NCI-H128 (cell line): Measurements from ENCODE around the gene DEFB110.

ENCODE experiments used
- DNase-seq: peaks from one replicate; lab custom pipeline; 2025; ENCODE audit not compliant: unreplicated experiment; lab: John Stamatoyannopoulos, UW

The DEFB110 gene

GRCh38 chr6:50021894-50022293 is at the start of gene DEFB110:
Gene DEFB110 (minus strand): TSS chr6:50021994. CDS start chr6:50021935, 59 bp downstream.
- no peak for DNase-seq

DNA sequence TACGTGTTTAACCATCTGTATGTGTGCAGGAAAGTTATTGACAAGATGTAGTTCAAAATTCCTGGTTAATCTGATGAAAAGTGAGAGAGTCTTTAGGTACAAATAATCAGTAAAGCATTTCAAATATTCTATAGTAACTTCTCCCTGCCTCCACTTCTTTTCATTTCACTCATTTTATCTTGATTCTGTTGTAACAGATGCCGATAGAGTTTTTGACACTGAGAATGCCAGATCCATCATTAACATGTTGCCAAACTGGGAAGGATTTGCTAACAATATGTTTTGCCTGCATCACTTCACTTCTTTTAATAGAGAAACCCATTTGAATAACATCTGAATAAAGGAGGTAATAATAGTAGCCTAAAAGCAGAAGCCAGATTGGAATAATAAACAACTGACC is 48.3 kb upstream of the DEFB110 start:
- DNase-seq = no peak

DNA sequence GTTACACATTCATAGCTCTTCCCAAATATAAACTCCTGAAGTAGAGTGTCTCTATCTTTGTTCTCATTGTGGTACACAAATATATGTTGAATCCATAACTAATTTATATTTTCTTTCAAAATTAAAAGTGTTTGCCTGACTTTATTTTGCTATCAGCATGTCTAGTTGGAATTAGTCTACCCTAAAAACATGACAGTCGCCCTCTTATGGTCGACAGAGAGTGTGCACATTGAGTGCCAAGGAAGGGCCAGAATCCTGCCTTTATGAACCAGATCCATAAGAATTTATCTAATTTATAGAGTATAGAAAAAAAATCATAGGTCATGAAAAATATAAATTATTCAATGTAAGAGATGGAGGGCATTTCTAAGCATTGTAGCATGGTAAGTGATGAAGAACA is 40.3 kb upstream of the DEFB110 start:
- no peak for DNase-seq

DNA sequence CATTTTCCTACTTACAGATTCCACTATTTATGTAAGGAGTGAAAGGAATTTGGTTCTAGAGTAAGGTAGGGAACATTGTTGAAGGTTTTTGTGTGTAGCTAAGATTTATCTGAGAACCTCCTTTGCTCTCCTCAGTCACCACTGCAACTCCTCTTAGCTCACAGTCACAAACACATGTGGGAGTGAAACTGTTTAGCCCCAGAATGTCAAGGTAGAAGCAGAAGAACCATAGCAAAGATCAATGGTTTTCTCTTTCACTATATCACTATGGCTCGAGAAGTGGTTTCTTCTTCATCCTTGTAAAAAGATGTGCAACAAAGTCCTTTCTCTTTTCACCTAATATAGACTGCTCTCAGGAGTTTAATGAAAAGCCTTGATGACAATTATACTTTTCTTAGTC is 34.4 kb upstream of the DEFB110 start:
- DNase-seq = no peak

GRCh38 chr6:50049829-50050228 is 28.0 kb upstream of the DEFB110 start, which contains the start of gene DEFB112:
Gene DEFB112 (minus strand): TSS chr6:50049929. CDS start chr6:50049869, 60 bp downstream.
- DNase-seq = no peak

DNA sequence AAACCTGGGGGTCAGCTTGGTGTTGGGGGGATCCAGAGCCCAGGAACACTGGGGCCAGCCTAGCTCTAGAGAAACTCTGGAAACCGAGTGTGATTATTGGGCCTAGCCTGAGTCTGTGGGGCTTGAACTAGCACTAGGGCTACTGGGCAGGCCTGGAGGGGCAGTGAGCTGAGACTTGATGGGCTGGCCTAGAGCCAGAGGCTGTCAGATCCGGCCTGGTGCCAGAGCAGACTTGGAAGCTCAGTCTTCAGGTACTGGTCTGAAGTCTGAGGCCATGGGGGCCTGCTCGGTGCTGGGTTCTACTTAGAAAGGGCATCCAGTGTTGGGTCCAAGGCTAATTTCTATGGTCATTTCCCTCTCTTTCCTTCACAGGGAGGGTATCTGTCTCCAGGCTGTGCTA is 25.2 kb upstream of the DEFB110 start:
- no peak for DNase-seq

- DNase-seq = no peak
Measured at GRCh38 chr6:50030777-50031562, 9.2 kb upstream of the DEFB110 start.

DNA sequence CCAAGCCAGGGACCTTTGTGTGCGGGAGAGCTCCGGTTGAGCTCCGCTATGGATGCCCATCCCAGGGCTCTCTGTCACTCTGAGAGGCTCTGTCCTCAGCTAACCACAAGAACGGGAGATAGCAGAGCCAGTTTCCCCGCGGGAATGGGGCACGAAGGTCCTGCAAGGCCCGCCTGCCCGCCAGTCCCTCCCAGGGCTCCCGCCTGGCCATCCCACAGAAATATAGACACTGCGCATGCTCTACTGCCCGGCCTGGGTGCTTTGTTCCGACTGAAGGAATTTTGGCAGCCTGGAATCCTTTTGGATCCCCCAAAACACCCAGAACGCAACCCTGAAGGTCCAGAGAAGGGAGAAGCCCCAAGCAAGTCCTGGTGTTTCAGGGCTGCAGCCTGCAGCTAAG is 8.6 kb upstream of the DEFB110 start:
- DNase-seq = no peak

- no peak for DNase-seq
Measured at GRCh38 chr6:50025258-50025657, 3.5 kb upstream of the DEFB110 start.

- no peak for DNase-seq
Measured at GRCh38 chr6:50007819-50008218, 14.0 kb downstream of the DEFB110 start.

GRCh38 chr6:50003139-50003538 is 18.7 kb downstream of the DEFB110 start:
- DNase-seq = no peak

GRCh38 chr6:49995278-49995677 is 26.5 kb downstream of the DEFB110 start:
- DNase-seq = no peak

GRCh38 chr6:49988900-49989299 is 32.9 kb downstream of the DEFB110 start:
- no peak for DNase-seq

DNA sequence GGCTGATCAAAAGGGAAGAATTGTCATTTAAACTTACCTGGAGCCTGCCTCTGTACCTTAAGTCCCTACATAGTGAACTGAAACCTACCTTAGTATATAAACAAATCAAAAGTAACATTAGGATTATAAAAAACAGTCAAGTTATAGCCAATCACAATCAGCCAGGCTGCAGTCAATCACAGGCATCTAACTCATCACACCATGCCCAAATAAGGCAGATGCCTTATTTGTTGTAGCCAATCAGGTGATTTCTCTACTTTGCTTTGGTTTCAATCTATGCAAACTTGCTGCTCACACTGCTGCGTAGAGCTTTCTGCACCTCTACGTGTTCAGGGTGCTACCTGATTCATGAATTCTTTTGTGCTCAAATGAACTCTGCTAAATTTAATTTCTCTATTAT is 34.0 kb downstream of the DEFB110 start:
- DNase-seq = no peak

- no peak for DNase-seq
Measured at GRCh38 chr6:49986551-49986950, 35.2 kb downstream of the DEFB110 start.

GRCh38 chr6:49982046-49982445 is 39.7 kb downstream of the DEFB110 start:
- no peak for DNase-seq

DNA sequence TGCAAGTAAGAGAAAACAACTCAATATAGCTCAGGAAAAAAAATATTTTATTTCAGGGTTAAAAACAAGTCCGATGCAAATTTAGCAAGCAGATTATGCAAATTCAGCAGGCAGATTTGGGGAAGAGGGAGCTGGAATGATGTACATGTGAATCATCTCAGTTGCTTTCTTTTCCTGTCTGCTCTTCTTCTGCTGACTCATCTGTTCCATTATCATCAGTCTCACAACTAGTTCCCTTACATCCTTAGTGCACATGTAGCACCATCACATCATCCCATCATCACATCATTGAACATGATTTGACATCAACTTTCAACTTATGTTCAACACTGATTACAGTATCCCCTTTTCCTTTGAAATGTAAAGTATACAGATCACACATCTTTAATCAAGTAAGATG is 40.9 kb downstream of the DEFB110 start:
- DNase-seq = no peak

DNA sequence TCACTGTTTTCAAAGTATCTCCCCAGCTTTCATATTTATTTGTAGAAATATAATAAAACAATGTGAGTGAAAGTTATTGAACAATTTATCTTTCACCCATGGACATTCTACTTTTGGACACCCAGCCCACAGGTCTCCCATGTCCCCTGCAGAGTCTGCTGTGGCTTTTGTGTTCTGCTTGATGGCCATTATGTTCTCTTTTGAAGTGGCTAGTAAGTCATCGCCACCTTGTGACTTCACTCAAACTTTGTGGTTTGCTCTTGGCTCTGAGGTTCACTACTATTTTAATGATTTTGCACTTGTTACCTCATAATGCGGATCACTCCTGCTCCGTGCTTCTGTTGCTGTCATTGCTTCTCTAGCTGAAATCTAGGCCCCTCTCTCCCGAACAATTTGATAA is 42.2 kb downstream of the DEFB110 start:
- DNase-seq = no peak

- DNase-seq = no peak
Measured at GRCh38 chr6:49978332-49979226, 43.2 kb downstream of the DEFB110 start.

DNA sequence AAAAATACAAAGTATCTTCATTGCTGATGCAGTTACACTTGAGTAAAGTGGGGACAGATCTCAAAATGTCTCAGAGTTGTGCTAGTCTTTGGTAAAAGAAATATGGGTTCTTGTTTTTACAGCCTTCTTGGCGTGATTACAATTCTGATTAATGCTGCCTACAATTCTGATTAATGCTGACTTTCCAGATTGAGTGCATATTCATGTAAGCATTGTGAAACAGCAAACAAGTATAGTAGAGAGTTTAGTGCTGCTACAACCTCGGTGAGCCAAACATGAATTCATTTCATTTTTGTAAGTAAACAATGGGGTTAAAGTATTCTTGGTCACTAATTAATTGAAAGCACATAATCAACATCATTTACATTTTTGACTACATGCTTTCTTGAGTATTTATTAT is 52.2 kb downstream of the DEFB110 start, which contains the start of gene DEFB113:
DEFB113 (minus strand) TSS at position 21 of the 400 bp plus-strand sequence; CDS start at position 21, 0 bp downstream.
- no peak for DNase-seq
